Gastroesophageal sphincter (tissue), 4 donors: ENCODE results near the gene COL4A6. TPM values are rescaled to one million over a fixed set of nuclear protein-coding genes. Genes with fewer than 3 reads are reported as not detected.
A peak's percentile ranks its signal among the peaks of the same experiment; 100 is the strongest.

ENCODE experiments used
- ATAC-seq: fragments of 150-250 bp; one replicate; pipeline ENCODE4 v1.9.1; 2016; ENCODE audit warnings: mild to moderate bottlenecking, moderate library complexity
- H3K27ac ChIP-seq, 4 donors: fragments of 200-600 bp; sonication (generic) in 3 of 4; 1 replicate in 3 of 4; 2 replicates in 1 of 4; pipeline ENCODE4 v1.5.1; 2016 to 2019
- H3K27me3 ChIP-seq: fragments of 200-600 bp; sonication (generic); one replicate; pipeline ENCODE4 v1.5.1; 2019
- H3K36me3 ChIP-seq, 2 donors: fragments of 200-600 bp; sonication (generic); one replicate each; pipeline ENCODE4 v1.5.1; 2019; ENCODE audit warnings: control low read depth in 1 of 2
- H3K4me1 ChIP-seq, 3 donors: fragments of 200-600 bp; sonication (generic); 1 replicate in 2 of 3; 2 replicates in 1 of 3; pipeline ENCODE4 v1.5.1; 2016 to 2019; ENCODE audit warnings: control low read depth in 2 of 3
- H3K4me3 ChIP-seq, 2 donors: fragments of 200-600 bp; sonication (generic); one replicate each; pipeline ENCODE4 v1.5.1; 2019; ENCODE audit warnings: mild to moderate bottlenecking in 1 of 2, moderate library complexity in 1 of 2
- H3K9me3 ChIP-seq, 3 donors: fragments of 200-600 bp; sonication (generic); one replicate each; pipeline ENCODE4 v1.5.1; 2017 to 2019; ENCODE audit warnings: control low read depth in 2 of 3
- EP300 ChIP-seq: sonication (generic); formaldehyde crosslinking; IDR thresholded peaks from one replicate; pipeline ENCODE4 v1.6.1; 2017; ENCODE audit warnings: antibody characterized with exemption, mild to moderate bottlenecking
- POLR2A ChIP-seq, 2 donors: fragments of 450-650 bp; IDR thresholded peaks; one replicate each; pipeline ENCODE4 v1.6.1; 2017; ENCODE audit warnings: antibody characterized with exemption in 2 of 2, mild to moderate bottlenecking in 2 of 2, moderate library complexity in 1 of 2
- POLR2AphosphoS5 ChIP-seq: sonication (generic); formaldehyde crosslinking; IDR thresholded peaks from one replicate; pipeline ENCODE4 v1.6.1; 2017; ENCODE audit warnings: antibody characterized with exemption
- WGBS, 2 donors: methylation state at CpG; one replicate each; pipeline ENCODE4 v1.1.5; 2018; ENCODE audit warnings: low coverage in 1 of 2; 5-methylcytosine and 5-hydroxymethylcytosine counted together
- total RNA-seq, 4 donors: library from RNA; depleted of rRNA; stranded (reverse); fragments of >200 nt; gene quantifications; one replicate each; pipeline ENCODE4 v1.1.0, GENCODE V29; 2016
- TF ChIP-seq, protein P1 (sequence below), 4 experiments: fragments of 200-600 bp in 2 of 4; fragments of 450-650 bp in 2 of 4; sonication (generic) in 1 of 4; IDR thresholded peaks; one replicate each; pipeline ENCODE4 v1.5.1; 2017 to 2019; ENCODE audit warnings: antibody characterized with exemption in 4 of 4, mild to moderate bottlenecking in 2 of 4, moderate library complexity in 2 of 4

Gene COL4A6
- total RNA-seq, 4 donors from 2014 or later: 103 to 369 (median 213) TPM

DNA sequence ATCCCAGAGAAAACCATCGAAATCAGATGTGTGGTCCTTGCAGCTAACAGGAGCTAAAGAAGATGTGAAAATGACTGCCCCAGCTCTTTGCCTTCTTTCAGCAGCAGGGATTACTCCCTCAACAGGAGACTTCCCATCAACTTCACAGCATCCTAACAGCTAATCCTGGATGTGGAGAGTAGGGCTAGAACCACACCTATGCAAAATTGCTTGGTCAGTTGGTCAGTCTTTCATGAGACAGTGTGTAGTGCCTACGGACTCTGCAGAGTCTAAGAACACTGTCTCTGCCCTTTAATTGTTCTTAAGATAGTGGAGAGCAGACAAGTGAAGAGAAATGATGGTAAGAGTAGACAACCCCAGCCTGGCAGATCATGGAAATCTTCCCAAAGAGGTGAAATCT, 133.5 kb downstream of the COL4A6 start:
- Histone ChIP-seq H3K9me3 (no peaks in the 10 kb centered on the region), H3K27me3 (no peaks in the 10 kb centered on the region), H3K4me1 (peaks cover 0 to 73% (median 5%) of the 10 kb centered on the region in 3 donors), H3K27ac (peak overlapping the region in 3 of 4 donors; percentile 68 to 70 (median 69)), H3K4me3 (no peak overlapping the region), H3K36me3 (no peaks in the 10 kb centered on the region)
- WGBS, 2 donors: 33 to 71% methylated on average over 1 of the region's 2 CpGs
- no peak for ATAC-seq
- TF ChIP-seq EP300 (no peak), POLR2A (IDR thresholded peaks at IDR 0.05) (no peak), POLR2AphosphoS5 (no peak)
- TF ChIP-seq, protein P1, sequence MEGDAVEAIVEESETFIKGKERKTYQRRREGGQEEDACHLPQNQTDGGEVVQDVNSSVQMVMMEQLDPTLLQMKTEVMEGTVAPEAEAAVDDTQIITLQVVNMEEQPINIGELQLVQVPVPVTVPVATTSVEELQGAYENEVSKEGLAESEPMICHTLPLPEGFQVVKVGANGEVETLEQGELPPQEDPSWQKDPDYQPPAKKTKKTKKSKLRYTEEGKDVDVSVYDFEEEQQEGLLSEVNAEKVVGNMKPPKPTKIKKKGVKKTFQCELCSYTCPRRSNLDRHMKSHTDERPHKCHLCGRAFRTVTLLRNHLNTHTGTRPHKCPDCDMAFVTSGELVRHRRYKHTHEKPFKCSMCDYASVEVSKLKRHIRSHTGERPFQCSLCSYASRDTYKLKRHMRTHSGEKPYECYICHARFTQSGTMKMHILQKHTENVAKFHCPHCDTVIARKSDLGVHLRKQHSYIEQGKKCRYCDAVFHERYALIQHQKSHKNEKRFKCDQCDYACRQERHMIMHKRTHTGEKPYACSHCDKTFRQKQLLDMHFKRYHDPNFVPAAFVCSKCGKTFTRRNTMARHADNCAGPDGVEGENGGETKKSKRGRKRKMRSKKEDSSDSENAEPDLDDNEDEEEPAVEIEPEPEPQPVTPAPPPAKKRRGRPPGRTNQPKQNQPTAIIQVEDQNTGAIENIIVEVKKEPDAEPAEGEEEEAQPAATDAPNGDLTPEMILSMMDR (IDR thresholded peaks at IDR 0.05): no peak

DNA sequence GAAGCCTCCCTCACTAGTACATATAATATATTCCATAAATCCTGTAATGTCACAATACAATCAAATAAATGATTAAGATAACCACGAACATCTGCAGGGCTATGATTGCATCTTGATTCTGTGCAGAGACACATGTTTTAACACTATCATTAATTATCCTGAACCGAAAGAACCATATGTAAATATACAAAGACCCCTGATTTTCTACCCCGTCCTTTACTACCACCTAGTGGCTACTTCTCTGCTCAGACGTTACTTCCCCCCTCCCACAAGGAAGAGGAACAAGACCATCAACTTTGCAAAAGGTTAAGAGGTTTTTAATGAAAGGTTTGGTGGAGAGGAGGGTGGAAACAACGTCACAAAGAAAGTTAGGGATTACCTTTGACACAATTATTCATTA, 134.0 kb downstream of the COL4A6 start:
- TF ChIP-seq EP300 (no peak), POLR2AphosphoS5 (no peak), POLR2A (IDR thresholded peaks at IDR 0.05) (no peak)
- TF ChIP-seq, protein P1 (IDR thresholded peaks at IDR 0.05): peak in 3 of 4 experiments; percentile 9 to 52 (median 24)
- peaks cover 0 to 78% (median 5%) of the 10 kb centered on the region in 3 donors for H3K4me1 ChIP-seq
- no peak for ATAC-seq
- peak overlapping the region in 3 of 4 donors; percentile 18 to 70 (median 68) for H3K27ac ChIP-seq
- 2 to 17% methylated on average over 5 of the region's 5 CpGs for WGBS, 2 donors
- H3K9me3 ChIP-seq: no peaks in the 10 kb centered on the region
- H3K4me3 ChIP-seq: no peak overlapping the region
- H3K36me3 ChIP-seq: no peaks in the 10 kb centered on the region
- no peaks in the 10 kb centered on the region for H3K27me3 ChIP-seq

DNA sequence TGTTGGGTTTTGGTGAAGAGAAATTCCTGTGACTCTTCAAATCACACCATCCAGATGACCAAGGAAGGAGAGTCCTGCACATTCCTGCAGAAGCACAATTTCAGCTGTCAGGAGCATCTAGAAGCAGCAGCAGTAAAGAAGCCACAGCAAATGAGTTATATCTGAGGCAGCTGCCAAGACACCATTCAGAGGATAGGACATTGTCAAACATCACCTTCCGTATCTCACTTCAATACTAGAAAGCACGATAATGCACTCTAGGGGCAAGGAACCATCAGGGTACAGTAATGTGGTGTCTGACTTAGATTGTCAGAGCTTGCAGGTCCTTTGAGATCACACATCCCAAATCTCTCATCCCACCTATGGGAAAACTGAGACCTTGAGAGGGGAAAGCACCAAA, 134.5 kb downstream of the COL4A6 start:
- Histone ChIP-seq H3K27me3 (no peaks in the 10 kb centered on the region), H3K36me3 (no peaks in the 10 kb centered on the region), H3K27ac (peak overlapping the region in 3 of 4 donors; percentile 18 to 70 (median 68)), H3K4me3 (no peak overlapping the region), H3K4me1 (peaks cover 0 to 81% (median 5%) of the 10 kb centered on the region in 3 donors), H3K9me3 (no peaks in the 10 kb centered on the region)
- ATAC-seq: no peak
- WGBS, 2 donors: 31% methylated on average over 2 of the region's 2 CpGs; no CpG with 5 or more reads in 1 of the 2 donors
- TF ChIP-seq, protein P1 (IDR thresholded peaks at IDR 0.05): no peak
- no peak for TF ChIP-seq EP300
- TF ChIP-seq POLR2AphosphoS5: no peak

DNA sequence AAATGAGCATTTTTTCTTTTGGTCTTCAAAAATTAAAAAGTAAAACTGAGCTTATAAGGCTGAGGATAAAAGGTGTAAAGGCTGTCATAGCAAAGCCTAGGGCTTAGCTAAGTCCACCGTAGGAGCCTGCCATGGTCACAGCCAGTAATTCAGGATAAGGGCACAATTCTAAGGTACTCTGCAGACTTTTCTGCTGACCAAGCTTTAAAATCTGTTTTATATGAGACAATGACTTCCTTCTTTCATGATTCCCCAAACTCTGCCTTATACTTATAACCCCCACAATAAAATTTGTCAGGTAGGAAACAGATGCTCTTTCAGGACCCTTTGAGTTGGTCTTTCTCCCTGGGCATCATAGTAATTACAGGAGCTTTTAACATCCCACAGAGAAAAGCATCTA, 138.5 kb downstream of the COL4A6 start:
- no peaks in the 10 kb centered on the region for H3K27me3 ChIP-seq
- WGBS, 2 donors: 67 to 83% methylated on average over 1 of the region's 1 CpG
- H3K4me3 ChIP-seq: no peak overlapping the region
- peak overlapping the region; percentile 61 to 81 (median 77) for H3K27ac ChIP-seq
- no peaks in the 10 kb centered on the region for H3K9me3 ChIP-seq
- TF ChIP-seq, protein P1 (IDR thresholded peaks at IDR 0.05): no peak
- TF ChIP-seq POLR2AphosphoS5 (no peak), EP300 (no peak), POLR2A (IDR thresholded peaks at IDR 0.05) (no peak)
- H3K4me1 ChIP-seq: peaks cover 0 to 59% (median 5%) of the 10 kb centered on the region in 3 donors
- ATAC-seq: no peak
- no peaks in the 10 kb centered on the region for H3K36me3 ChIP-seq

DNA sequence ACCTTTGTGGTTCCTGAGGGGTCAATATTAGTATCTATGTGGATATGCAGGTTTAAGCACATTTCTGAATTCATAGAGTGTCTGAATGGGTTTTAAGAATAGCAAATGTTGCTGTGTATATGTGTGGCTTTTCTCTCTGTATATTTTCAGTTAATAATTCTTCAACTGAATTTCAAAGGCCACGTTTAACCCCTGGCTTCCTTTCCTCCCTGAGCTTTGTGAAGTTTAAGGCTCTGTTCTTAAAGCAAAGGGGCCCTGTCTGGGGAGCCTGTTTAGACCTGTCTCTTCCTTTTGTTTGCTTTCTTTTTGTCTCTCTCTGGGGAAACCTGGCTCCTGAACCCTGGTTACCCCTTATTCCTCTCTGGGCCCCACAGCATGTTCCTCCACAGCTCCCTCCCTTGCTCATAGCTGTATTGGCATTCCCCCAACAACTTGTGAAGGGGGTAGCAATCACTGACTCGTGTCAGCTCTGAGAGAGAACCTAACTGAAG, 139.1 kb downstream of the COL4A6 start:
- no peak for TF ChIP-seq EP300
- no peak for TF ChIP-seq POLR2A (IDR thresholded peaks at IDR 0.05)
- TF ChIP-seq POLR2AphosphoS5: no peak
- 11 to 25% methylated on average over 1 to 2 of the region's 2 CpGs for WGBS, 2 donors
- no peak for ATAC-seq
- no peak overlapping the region for H3K4me3 ChIP-seq
- H3K27me3 ChIP-seq: no peaks in the 10 kb centered on the region
- H3K4me1 ChIP-seq: peaks cover 0 to 58% (median 5%) of the 10 kb centered on the region in 3 donors
- H3K36me3 ChIP-seq: no peaks in the 10 kb centered on the region
- H3K27ac ChIP-seq: peak overlapping the region; percentile 8 to 81 (median 77)
- no peaks in the 10 kb centered on the region for H3K9me3 ChIP-seq
